ENCODE results near the gene SHISA7. TPM values are rescaled to one million over a fixed set of nuclear protein-coding genes. Genes with fewer than 3 reads are reported as not detected.

SHISA7 gene
- total RNA-seq, 2 experiments from 2014 or later = not detected

DNA sequence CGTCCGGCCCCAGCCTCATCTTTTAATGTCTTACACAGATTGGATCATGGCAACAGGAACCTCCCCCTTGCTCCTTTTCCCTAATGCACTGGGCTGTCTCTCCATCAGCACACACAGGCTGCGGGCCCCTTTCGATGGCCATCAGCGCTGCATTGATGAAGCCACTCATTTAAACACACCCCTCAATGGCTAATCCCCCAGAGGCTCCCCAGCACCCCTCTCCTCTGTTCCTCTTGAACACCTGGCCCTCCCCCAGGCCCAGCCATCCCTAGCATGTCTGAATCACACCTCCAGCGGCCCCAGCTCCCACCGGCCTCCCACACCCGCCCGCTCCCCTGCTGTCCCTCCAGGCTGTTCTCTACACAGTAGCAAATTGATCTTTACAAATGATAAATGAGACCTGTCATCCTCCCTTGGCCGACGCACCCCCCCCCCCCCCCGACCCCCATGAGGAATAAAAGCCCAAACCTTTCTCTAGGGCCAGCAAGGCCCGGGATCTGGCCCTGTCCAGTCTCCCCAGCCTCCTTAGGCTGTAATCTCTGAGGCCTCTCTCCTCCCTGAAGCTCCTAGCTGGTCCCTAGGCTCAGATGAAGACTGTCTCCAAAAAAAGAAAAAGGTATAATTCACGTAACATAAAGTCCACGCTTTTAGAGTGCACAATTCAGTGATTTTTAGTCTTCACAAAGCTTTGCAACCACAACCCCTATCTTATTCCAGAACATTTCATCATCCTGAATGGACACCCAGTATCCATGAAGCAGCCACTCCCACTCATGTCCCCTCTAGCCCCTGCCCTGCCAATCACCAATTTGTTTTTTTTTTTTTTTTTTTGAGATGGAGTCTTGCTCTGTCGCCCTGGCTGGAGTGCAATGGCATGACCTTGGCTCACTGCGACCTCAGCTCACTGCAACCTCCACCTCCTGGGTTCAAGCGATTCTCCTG lies 50.0 kb downstream of the SHISA7 start:
- no peak for TF ChIP-seq CTCF (IDR thresholded peaks at IDR 0.05)
- DNase-seq (no peak), ATAC-seq (no peak)
- H3K4me1 Mint-ChIP-seq (ENCODE audit: low read depth) = peaks cover 28% of the 10 kb centered on the region
- H3K36me3 Mint-ChIP-seq (ENCODE audit: low read depth) = peaks cover 23% of the 10 kb centered on the region
- no peaks in the 10 kb centered on the region for H3K27me3 Mint-ChIP-seq
- ChIA-PET POLR2A (interaction anchor here (0.6 to 3.2 kb wide), 8 partner anchors 7 to 17 kb away, joined by 3 to 32 read pairs (median 5); partner anchors contain the start of genes RPL28, TMEM238 and UBE2S), CTCF (interaction anchor here (1.0 to 1.2 kb wide), 2 partner anchors 9 to 10 kb away, joined by 3 to 5 read pairs; partner anchors contain the start of gene TMEM238)
- no peak overlapping the region for H3K4me3 Mint-ChIP-seq
- intact Hi-C loops (cut with micrococcal nuclease) = no loop called here
- no peak overlapping the region for H3K27ac Mint-ChIP-seq
- H3K9me3 Mint-ChIP-seq = no peaks in the 10 kb centered on the region

- H3K4me3 Mint-ChIP-seq = no peak overlapping the region
- no peak for TF ChIP-seq CTCF (IDR thresholded peaks at IDR 0.05)
- H3K27me3 Mint-ChIP-seq = no peaks in the 10 kb centered on the region
- H3K36me3 Mint-ChIP-seq (ENCODE audit: low read depth) = peaks cover 34% of the 10 kb centered on the region
- POLR2A ChIA-PET = interaction anchor here (1.2 to 10.2 kb wide), 6 partner anchors 8 to 213 kb away, joined by 3 to 217 read pairs (median 5); partner anchors contain the start of genes TMEM238 and UBE2S
- DNase-seq (no peak), ATAC-seq (no peak)
- peaks cover 32% of the 10 kb centered on the region for H3K4me1 Mint-ChIP-seq (ENCODE audit: low read depth)
- intact Hi-C loops (cut with micrococcal nuclease) = no loop called here
- no peaks in the 10 kb centered on the region for H3K9me3 Mint-ChIP-seq
- CTCF ChIA-PET = interaction anchor here (1.2 kb wide), 1 partner anchor 114 kb away, joined by 3 read pairs; no protein-coding TSS in a partner anchor
- H3K27ac Mint-ChIP-seq = no peak overlapping the region
Measured at GRCh38 chr19:55391702-55392615, 51.1 kb downstream of the SHISA7 start.

DNA sequence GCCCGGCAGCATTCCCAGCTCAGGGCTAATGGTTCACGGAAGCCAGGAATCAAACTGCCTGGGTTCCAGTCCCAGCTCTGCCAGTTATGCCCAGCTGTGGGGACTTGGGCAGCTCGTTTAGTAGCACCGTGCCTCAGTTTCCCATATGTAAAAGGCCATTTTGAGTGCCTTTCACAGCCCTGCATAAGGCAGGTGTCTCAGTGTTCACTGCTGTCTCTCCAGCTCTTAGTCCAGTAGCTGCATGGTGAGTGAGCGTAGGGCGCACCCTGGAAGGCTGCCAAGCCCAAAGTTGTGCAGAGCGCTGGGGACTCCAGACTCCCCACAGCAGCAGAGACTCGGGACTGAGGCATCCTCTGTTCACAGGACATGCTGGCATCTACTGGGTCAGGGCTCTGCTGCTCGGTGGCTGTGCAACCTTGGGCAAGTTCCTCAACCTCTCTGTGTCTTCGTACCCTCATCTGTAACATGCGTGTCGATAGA lies 51.9 kb downstream of the SHISA7 start:
- intact Hi-C loops (cut with micrococcal nuclease) = no loop called here
- CTCF ChIA-PET = interaction anchor here (1.2 kb wide), 1 partner anchor 113 kb away, joined by 3 read pairs; no protein-coding TSS in a partner anchor
- Mint-ChIP-seq H3K4me3 (no peak overlapping the region), H3K9me3 (no peaks in the 10 kb centered on the region), H3K27me3 (no peaks in the 10 kb centered on the region), H3K36me3 (ENCODE audit: low read depth) (peaks cover 41% of the 10 kb centered on the region), H3K4me1 (ENCODE audit: low read depth) (peaks cover 34% of the 10 kb centered on the region), H3K27ac (no peak overlapping the region)
- DNase-seq = no peak
- TF ChIP-seq CTCF (IDR thresholded peaks at IDR 0.05) = no peak
- POLR2A ChIA-PET = interaction anchor here (1.2 to 10.2 kb wide), 5 partner anchors 8 to 213 kb away, joined by 3 to 217 read pairs (median 4); partner anchors contain the start of gene UBE2S
- no peak for ATAC-seq

DNA sequence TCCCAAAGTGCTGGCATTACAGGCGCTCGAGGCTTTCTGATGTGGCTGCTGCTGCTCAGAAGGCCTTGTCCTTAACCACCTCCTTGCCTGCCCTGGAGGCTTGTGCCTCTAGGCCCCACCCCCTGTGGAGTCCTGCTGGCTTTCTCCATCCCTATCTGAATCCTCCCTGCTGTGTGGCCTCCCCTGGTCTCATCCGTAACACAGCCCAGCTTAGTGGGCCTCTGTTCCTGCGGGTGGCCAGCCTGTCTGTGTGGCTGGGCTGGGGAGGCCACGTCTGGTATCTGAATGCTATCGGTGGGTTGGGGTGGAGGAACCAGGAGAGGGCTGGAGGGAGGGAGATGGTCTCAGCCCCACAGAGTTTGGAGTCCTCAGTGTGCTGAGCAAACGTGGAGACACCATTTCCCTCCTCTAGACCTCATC lies 52.6 kb downstream of the SHISA7 start:
- peak overlapping the region; percentile 46 for H3K27ac Mint-ChIP-seq
- no peaks in the 10 kb centered on the region for H3K9me3 Mint-ChIP-seq
- peaks cover 36% of the 10 kb centered on the region for H3K4me1 Mint-ChIP-seq (ENCODE audit: low read depth)
- ChIA-PET POLR2A (interaction anchor here (0.7 to 10.2 kb wide), 9 partner anchors 9 to 232 kb away, joined by 3 to 217 read pairs (median 4); partner anchors contain the start of gene UBE2S), CTCF (interaction anchor here (1.2 kb wide), 1 partner anchor 113 kb away, joined by 3 read pairs; no protein-coding TSS in a partner anchor)
- DNase-seq (no peak), ATAC-seq (no peak)
- no peaks in the 10 kb centered on the region for H3K27me3 Mint-ChIP-seq
- H3K36me3 Mint-ChIP-seq (ENCODE audit: low read depth) = peaks cover 48% of the 10 kb centered on the region
- H3K4me3 Mint-ChIP-seq = no peak overlapping the region
- intact Hi-C loops (cut with micrococcal nuclease) = no loop called here
- no peak for TF ChIP-seq CTCF (IDR thresholded peaks at IDR 0.05)

Data from activated CD8-positive, alpha-beta T cell treated with anti-CD3 and anti-CD28 coated beads for 36 hours (primary cell).